Measurements from ENCODE around the gene PITX1.

PITX1 gene

GRCh38 chr5:135012033-135012588, 21.9 kb downstream of the PITX1 start:
- Histone ChIP-seq H3K27ac (ENCODE audit: low read depth, low read length, poor library complexity, severe bottlenecking) (no peak overlapping the region), H3K4me2 (ENCODE audit: low read length) (no peak overlapping the region), H3F3A (ENCODE audit: insufficient read depth, low read length) (no peaks in the 10 kb centered on the region), H3K9ac (ENCODE audit: low read length) (no peak overlapping the region), H3K79me2 (ENCODE audit: insufficient read depth, low read length) (no peaks in the 10 kb centered on the region), H3K4me3 (ENCODE audit: low read depth, low read length, poor library complexity, severe bottlenecking) (no peak overlapping the region), H4K20me1 (ENCODE audit: insufficient read depth, low read length) (no peaks in the 10 kb centered on the region), H3K9me3 (ENCODE audit: low read length) (no peaks in the 10 kb centered on the region), H3K27me3 (ENCODE audit: insufficient read depth, low read length) (no peaks in the 10 kb centered on the region), H3K9me2 (ENCODE audit: low read depth, low read length) (no peaks in the 10 kb centered on the region), H3K4me1 (ENCODE audit: insufficient read depth, low read length, severe bottlenecking) (no peaks in the 10 kb centered on the region), H3K36me3 (ENCODE audit: insufficient read depth, low read length) (no peaks in the 10 kb centered on the region), H2AFZ (ENCODE audit: low read length) (no peak overlapping the region)
- TF ChIP-seq CTCF (IDR thresholded peaks at IDR 0.05; ENCODE audit: low read length) (no peak), EZH2 (IDR thresholded peaks at IDR 0.05; ENCODE audit: borderline replicate concordance, low read length) (no peak)

DNA sequence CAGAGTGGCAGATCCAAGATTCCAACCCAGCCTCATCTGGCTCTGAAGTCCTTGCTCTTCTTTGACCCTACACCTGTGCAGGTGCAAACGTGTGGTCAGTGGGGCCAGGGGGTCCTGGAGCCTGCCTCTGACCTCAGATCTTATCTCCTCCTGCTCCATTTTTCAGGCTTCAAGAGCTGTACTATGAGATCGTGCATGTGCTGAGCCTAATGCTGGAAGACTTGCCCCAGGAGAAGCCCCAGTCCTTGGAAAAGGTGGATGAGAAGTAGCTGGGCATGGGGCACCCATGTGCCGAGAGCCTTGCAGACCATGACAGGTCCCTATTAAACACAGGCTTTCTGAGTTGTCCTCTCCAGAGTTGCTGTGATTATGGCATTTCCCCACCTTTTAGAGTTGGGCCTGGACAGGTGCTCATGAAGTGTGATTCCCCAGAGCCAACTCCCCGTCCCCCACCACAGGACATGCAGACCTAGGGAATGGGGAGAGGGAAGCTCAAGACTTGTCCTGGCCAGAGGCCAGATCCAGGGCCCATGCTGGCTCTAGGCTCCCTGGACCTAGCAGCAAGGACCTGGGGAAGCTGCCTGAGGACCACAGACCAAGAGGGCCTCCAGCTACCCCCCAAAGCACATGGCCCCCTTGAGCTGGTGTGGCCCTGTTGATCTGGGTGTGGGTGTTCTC, 22.5 kb downstream of the PITX1 start:
- H3K79me2 ChIP-seq (ENCODE audit: insufficient read depth, low read length), result no peaks in the 10 kb centered on the region
- no peak overlapping the region for H2AFZ ChIP-seq (ENCODE audit: low read length)
- TF ChIP-seq CTCF (IDR thresholded peaks at IDR 0.05; ENCODE audit: low read length), result no peak
- TF ChIP-seq EZH2 (IDR thresholded peaks at IDR 0.05; ENCODE audit: borderline replicate concordance, low read length), result no peak
- no peak overlapping the region for H3K9ac ChIP-seq (ENCODE audit: low read length)
- no peak overlapping the region for H3K4me3 ChIP-seq (ENCODE audit: low read depth, low read length, poor library complexity, severe bottlenecking)
- H3K4me1 ChIP-seq (ENCODE audit: insufficient read depth, low read length, severe bottlenecking), result no peaks in the 10 kb centered on the region
- no peak overlapping the region for H3K27ac ChIP-seq (ENCODE audit: low read depth, low read length, poor library complexity, severe bottlenecking)
- H3F3A ChIP-seq (ENCODE audit: insufficient read depth, low read length), result no peaks in the 10 kb centered on the region
- H3K27me3 ChIP-seq (ENCODE audit: insufficient read depth, low read length), result no peaks in the 10 kb centered on the region
- H3K9me3 ChIP-seq (ENCODE audit: low read length), result no peaks in the 10 kb centered on the region
- H3K36me3 ChIP-seq (ENCODE audit: insufficient read depth, low read length), result no peaks in the 10 kb centered on the region
- no peaks in the 10 kb centered on the region for H4K20me1 ChIP-seq (ENCODE audit: insufficient read depth, low read length)
- no peaks in the 10 kb centered on the region for H3K9me2 ChIP-seq (ENCODE audit: low read depth, low read length)
- no peak overlapping the region for H3K4me2 ChIP-seq (ENCODE audit: low read length)

DNA sequence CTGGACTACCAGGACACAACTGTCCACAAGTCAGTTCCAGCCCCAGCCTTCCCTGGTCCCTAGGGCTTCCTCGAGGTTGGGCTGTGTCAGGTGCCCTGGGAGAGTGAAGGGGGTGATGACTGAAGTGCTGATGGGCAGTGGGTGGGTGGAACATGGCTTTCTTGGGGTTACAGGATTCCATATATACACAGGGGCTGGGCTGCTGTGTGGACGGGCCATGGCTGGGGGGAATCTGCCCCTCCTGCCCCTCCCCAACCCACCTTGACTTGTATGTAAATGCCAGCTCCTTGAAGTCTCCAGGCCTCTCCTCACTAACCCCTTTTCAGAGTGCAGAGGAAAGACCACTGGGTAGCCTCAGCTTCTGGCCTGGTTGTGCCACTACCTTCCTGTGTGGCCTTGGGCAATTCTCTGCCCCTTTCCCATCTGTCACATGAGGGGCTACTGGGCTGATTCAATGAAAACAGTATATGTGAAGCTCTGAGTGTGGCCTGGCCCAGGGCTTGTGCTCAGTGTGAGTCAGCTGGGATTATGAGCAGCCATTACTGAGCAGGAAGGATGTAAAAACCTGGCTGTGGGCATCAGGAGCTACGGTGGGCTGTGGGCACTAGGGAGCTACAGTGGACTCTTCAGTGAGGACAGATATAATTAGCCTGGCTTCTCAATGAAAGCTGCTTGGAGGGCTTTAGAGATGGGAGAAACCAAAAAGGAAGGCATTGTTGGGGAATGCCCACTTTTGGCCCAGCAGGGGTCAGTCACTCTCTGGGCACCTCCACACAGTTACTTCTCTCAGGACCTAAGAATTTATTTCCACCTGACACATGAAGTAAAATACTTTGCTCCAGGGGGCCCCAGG, 23.3 kb downstream of the PITX1 start:
- no peaks in the 10 kb centered on the region for H4K20me1 ChIP-seq (ENCODE audit: insufficient read depth, low read length)
- no peaks in the 10 kb centered on the region for H3K36me3 ChIP-seq (ENCODE audit: insufficient read depth, low read length)
- no peak overlapping the region for H3K4me3 ChIP-seq (ENCODE audit: low read depth, low read length, poor library complexity, severe bottlenecking)
- no peaks in the 10 kb centered on the region for H3K9me3 ChIP-seq (ENCODE audit: low read length)
- TF ChIP-seq CTCF (IDR thresholded peaks at IDR 0.05; ENCODE audit: low read length), result no peak
- TF ChIP-seq EZH2 (IDR thresholded peaks at IDR 0.05; ENCODE audit: borderline replicate concordance, low read length), result no peak
- H3K9me2 ChIP-seq (ENCODE audit: low read depth, low read length), result no peaks in the 10 kb centered on the region
- no peaks in the 10 kb centered on the region for H3F3A ChIP-seq (ENCODE audit: insufficient read depth, low read length)
- H3K4me2 ChIP-seq (ENCODE audit: low read length), result no peak overlapping the region
- no peak overlapping the region for H3K27ac ChIP-seq (ENCODE audit: low read depth, low read length, poor library complexity, severe bottlenecking)
- no peak overlapping the region for H3K9ac ChIP-seq (ENCODE audit: low read length)
- H3K4me1 ChIP-seq (ENCODE audit: insufficient read depth, low read length, severe bottlenecking), result no peaks in the 10 kb centered on the region
- H2AFZ ChIP-seq (ENCODE audit: low read length), result no peak overlapping the region
- no peaks in the 10 kb centered on the region for H3K79me2 ChIP-seq (ENCODE audit: insufficient read depth, low read length)
- no peaks in the 10 kb centered on the region for H3K27me3 ChIP-seq (ENCODE audit: insufficient read depth, low read length)
